Measurements from ENCODE around the gene MED20. TPM values are rescaled to one million over a fixed set of nuclear protein-coding genes. Genes with fewer than 3 reads are reported as not detected.

The MED20 gene
- total RNA-seq, 2 experiments from 2014 or later, result 23.4 to 28.0 TPM

GRCh38 chr6:41901882-41902519 is 18.9 kb downstream of the MED20 start:
- Mint-ChIP-seq H3K9me3 (no peaks in the 10 kb centered on the region), H3K4me3 (no peak overlapping the region), H3K27ac (no peak overlapping the region), H3K4me1 (ENCODE audit: low read depth) (peaks cover 4% of the 10 kb centered on the region), H3K27me3 (no peaks in the 10 kb centered on the region), H3K36me3 (ENCODE audit: low read depth) (peaks cover 11% of the 10 kb centered on the region)
- peak; percentile 38 for TF ChIP-seq CTCF (IDR thresholded peaks at IDR 0.05)
- intact Hi-C loops (cut with micrococcal nuclease), result loop anchor here (2.0 kb wide), 1 partner anchor 37 kb away; no protein-coding TSS in a partner anchor
- ATAC-seq (peak; percentile 68), DNase-seq (peak; percentile 71)
- POLR2A ChIA-PET, result no interaction called here
- CTCF ChIA-PET, result interaction anchor here (1.1 to 3.7 kb wide), 7 partner anchors 10 to 146 kb away, joined by 3 to 46 read pairs (median 4); no protein-coding TSS in a partner anchor

GRCh38 chr6:41900861-41901260 is 20.1 kb downstream of the MED20 start:
- intact Hi-C loops (cut with micrococcal nuclease), result no loop called here
- no peak for ATAC-seq
- H3K27me3 Mint-ChIP-seq, result no peaks in the 10 kb centered on the region
- no peak overlapping the region for H3K27ac Mint-ChIP-seq
- no peaks in the 10 kb centered on the region for H3K9me3 Mint-ChIP-seq
- ChIA-PET CTCF (interaction anchor here (0.7 to 3.7 kb wide), 5 partner anchors 14 to 141 kb away, joined by 3 to 46 read pairs (median 3); partner anchors contain the start of genes BYSL and MED20), POLR2A (interaction anchor here (0.7 kb wide), 1 partner anchor 14 kb away, joined by 3 read pairs; no protein-coding TSS in a partner anchor)
- no peak overlapping the region for H3K4me3 Mint-ChIP-seq
- DNase-seq, result no peak
- peaks cover 11% of the 10 kb centered on the region for H3K36me3 Mint-ChIP-seq (ENCODE audit: low read depth)
- no peak for TF ChIP-seq CTCF (IDR thresholded peaks at IDR 0.05)
- peaks cover 10% of the 10 kb centered on the region for H3K4me1 Mint-ChIP-seq (ENCODE audit: low read depth)

- Mint-ChIP-seq H3K9me3 (no peaks in the 10 kb centered on the region), H3K27ac (peak overlapping the region; percentile 90), H3K4me3 (no peak overlapping the region), H3K36me3 (ENCODE audit: low read depth) (no peaks in the 10 kb centered on the region), H3K4me1 (ENCODE audit: low read depth) (peaks cover 7% of the 10 kb centered on the region), H3K27me3 (no peaks in the 10 kb centered on the region)
- POLR2A ChIA-PET, result interaction anchor here (0.5 to 2.3 kb wide), 9 partner anchors 16 to 181 kb away, joined by 3 to 14 read pairs (median 4); partner anchors contain the start of genes BYSL, CCND3, MED20 and TOMM6
- intact Hi-C loops (cut with micrococcal nuclease), result no loop called here
- ATAC-seq, result no peak
- no peak for DNase-seq
- no peak for TF ChIP-seq CTCF (IDR thresholded peaks at IDR 0.05)
- CTCF ChIA-PET, result interaction anchor here (0.7 to 2.2 kb wide), 6 partner anchors 25 to 154 kb away, joined by 3 to 36 read pairs (median 4); partner anchors contain the start of genes BYSL, MED20, TAF8 and TOMM6
Measured at GRCh38 chr6:41896281-41896680, 24.7 kb downstream of the MED20 start.

- Mint-ChIP-seq H3K4me1 (ENCODE audit: low read depth) (peaks cover 7% of the 10 kb centered on the region), H3K27ac (peak within 1 kb of the TSS; percentile 90), H3K36me3 (ENCODE audit: low read depth) (no peaks in the 10 kb centered on the region), H3K27me3 (no peaks in the 10 kb centered on the region), H3K9me3 (no peaks in the 10 kb centered on the region), H3K4me3 (no peak within 1 kb of the TSS)
- ATAC-seq (peak; percentile 95), DNase-seq (peak; percentile 96)
- intact Hi-C loops (cut with micrococcal nuclease), result no loop called here
- ChIA-PET POLR2A (interaction anchor here (1.0 to 2.3 kb wide), 12 partner anchors 9 to 155 kb away, joined by 3 to 14 read pairs (median 4); partner anchors contain the start of genes BYSL, CCND3, MED20 and TAF8), CTCF (interaction anchor here (0.7 to 2.2 kb wide), 9 partner anchors 25 to 155 kb away, joined by 3 to 36 read pairs (median 3); partner anchors contain the start of genes BYSL, MED20, TAF8 and TOMM6)
- TF ChIP-seq CTCF (IDR thresholded peaks at IDR 0.05), result no peak
Measured at GRCh38 chr6:41895300-41896233, 25.4 kb downstream of the MED20 start, which contains the start of gene USP49. Gene USP49, minus strand, starts transcription at chr6:41895375. Its CDS starts 88,392 bp downstream, at chr6:41806983.
